Peyer's patch (tissue), 4 donors: ENCODE measurements around the gene AGER.

ENCODE experiments used
- POLR2A ChIP-seq, 2 donors: fragments of 450-650 bp; IDR thresholded peaks; one replicate each; pipeline ENCODE4 v1.5.1; 2017; ENCODE audit warnings: antibody characterized with exemption in 2 of 2, mild to moderate bottlenecking in 2 of 2, moderate library complexity in 2 of 2
- TF ChIP-seq, protein P1 (sequence below), 6 experiments: fragments of 450-650 bp in 4 of 6; fragments of 200-600 bp in 2 of 6; sonication (generic) in 1 of 6; IDR thresholded peaks; one replicate each; pipeline ENCODE4 v1.5.1; 2017 to 2019; ENCODE audit warnings: antibody characterized with exemption in 6 of 6, mild to moderate bottlenecking in 3 of 6, moderate library complexity in 1 of 6

DNA sequence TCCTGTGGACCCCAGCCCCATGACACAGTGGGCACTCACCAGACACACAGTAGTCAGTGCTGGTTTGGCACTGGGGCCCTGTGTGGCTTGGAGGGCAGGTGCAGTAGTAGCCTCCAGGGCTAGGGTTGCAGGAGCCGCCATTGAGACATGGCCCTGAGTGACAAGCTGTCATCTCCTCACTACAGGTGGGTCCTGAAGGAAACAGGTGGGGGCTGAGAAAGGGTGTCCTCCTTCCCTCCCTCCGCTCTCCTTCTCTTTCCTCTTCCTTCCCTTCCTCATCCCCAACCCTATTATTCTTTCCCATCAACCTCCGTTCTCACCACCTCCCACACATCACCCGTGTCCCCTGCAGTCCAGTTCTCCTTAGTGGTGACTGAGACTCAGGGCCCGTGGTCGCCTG, 29.6 kb upstream of the AGER start:
- TF ChIP-seq, protein P1, sequence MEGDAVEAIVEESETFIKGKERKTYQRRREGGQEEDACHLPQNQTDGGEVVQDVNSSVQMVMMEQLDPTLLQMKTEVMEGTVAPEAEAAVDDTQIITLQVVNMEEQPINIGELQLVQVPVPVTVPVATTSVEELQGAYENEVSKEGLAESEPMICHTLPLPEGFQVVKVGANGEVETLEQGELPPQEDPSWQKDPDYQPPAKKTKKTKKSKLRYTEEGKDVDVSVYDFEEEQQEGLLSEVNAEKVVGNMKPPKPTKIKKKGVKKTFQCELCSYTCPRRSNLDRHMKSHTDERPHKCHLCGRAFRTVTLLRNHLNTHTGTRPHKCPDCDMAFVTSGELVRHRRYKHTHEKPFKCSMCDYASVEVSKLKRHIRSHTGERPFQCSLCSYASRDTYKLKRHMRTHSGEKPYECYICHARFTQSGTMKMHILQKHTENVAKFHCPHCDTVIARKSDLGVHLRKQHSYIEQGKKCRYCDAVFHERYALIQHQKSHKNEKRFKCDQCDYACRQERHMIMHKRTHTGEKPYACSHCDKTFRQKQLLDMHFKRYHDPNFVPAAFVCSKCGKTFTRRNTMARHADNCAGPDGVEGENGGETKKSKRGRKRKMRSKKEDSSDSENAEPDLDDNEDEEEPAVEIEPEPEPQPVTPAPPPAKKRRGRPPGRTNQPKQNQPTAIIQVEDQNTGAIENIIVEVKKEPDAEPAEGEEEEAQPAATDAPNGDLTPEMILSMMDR (IDR thresholded peaks at IDR 0.05): no peak
- no peak for TF ChIP-seq POLR2A (IDR thresholded peaks at IDR 0.05)
